ENCODE data around the gene KIF12. TPM values are rescaled to one million over a fixed set of nuclear protein-coding genes. Genes with fewer than 3 reads are reported as not detected.

Gene KIF12
- total and polyA plus RNA-seq, 2 of the 8 experiments (the other 6 are each of a cell fraction or from before 2014, with no cell fraction given): 2.9 to 3.9 TPM

- H3K36me3 ChIP-seq (ENCODE audit: control insufficient read depth in 2 of 4, insufficient read depth in 4 of 4, low read length in 3 of 4): peaks cover 7 to 33% (median 14%) of the 10 kb centered on the region in 4 experiments; a peak in 7 of 8 replicates
- WGBS, 2 experiments (ENCODE audit: extremely low coverage in 1 of 2, insufficient coverage in 1 of 2, insufficient read length in 1 of 2, insufficient replicate concordance in 2 of 2, low coverage in 1 of 2, low lambda C conversion rate in 2 of 2, missing lambda C conversion rate in 1 of 2): 81% methylated on average over 6 of the region's 6 CpGs; no CpG with 5 or more reads in 1 of the 2 experiments
- no peak overlapping the region for H2BK15ac ChIP-seq (ENCODE audit: low read length)
- FAIRE-seq (no peak), DNase-seq (ENCODE audit: low read depth in 1 of 2, low spot score in 2 of 2) (no peak)
- H3K18ac ChIP-seq (ENCODE audit: extremely low read depth, low read length): no peak overlapping the region
- no peak overlapping the region for H2AK5ac ChIP-seq (ENCODE audit: low read depth, low read length)
- no peak overlapping the region for H3K56ac ChIP-seq (replicated peaks; ENCODE audit: insufficient read length, low read depth, low read length)
- H3K79me1 ChIP-seq (ENCODE audit: low read depth, low read length): no peaks in the 10 kb centered on the region
- H4K20me1 ChIP-seq (replicated peaks in 1 of 2; ENCODE audit: control insufficient read depth in 1 of 2, insufficient read depth in 2 of 2, low read length in 2 of 2): peaks cover 0 to 3% of the 10 kb centered on the region in 2 experiments
- no peak overlapping the region for H4K5ac ChIP-seq (ENCODE audit: insufficient read length, low read depth, low read length)
- no peak overlapping the region for H2BK12ac ChIP-seq (ENCODE audit: low read depth, low read length)
- no peaks in the 10 kb centered on the region for H3K23me2 ChIP-seq (ENCODE audit: low read depth, low read length)
- H3K4me2 ChIP-seq (ENCODE audit: insufficient read depth in 1 of 2, low read depth in 2 of 2, low read length in 2 of 2): no peak overlapping the region
- no peak overlapping the region for H3K23ac ChIP-seq (ENCODE audit: insufficient read length)
- no peaks in the 10 kb centered on the region for H3K79me2 ChIP-seq (ENCODE audit: control insufficient read depth in 1 of 2, insufficient read depth in 2 of 2, low read length in 2 of 2)
- H3K27me3 ChIP-seq (replicated peaks in 1 of 4; ENCODE audit: control insufficient read depth in 3 of 4, extremely low read depth in 1 of 4, insufficient read depth in 3 of 4, low read length in 3 of 4): no peaks in the 10 kb centered on the region
- no peak overlapping the region for H3K4me3 ChIP-seq (ENCODE audit: extremely low read depth in 1 of 4, insufficient read depth in 2 of 4, low read depth in 3 of 4, low read length in 4 of 4)
- no peak overlapping the region for H4K8ac ChIP-seq (ENCODE audit: extremely low read depth, insufficient read depth, low read length)
- no peak overlapping the region for H3K27ac ChIP-seq (ENCODE audit: low read depth, low read length)
- no peak overlapping the region for H2BK120ac ChIP-seq (replicated peaks; ENCODE audit: low read depth, low read length)
- H3K9ac ChIP-seq (replicated peaks in 1 of 4; ENCODE audit: extremely low read depth in 1 of 4, low read depth in 3 of 4, low read length in 3 of 4): no peak overlapping the region
- no peak overlapping the region for H4K91ac ChIP-seq (replicated peaks; ENCODE audit: insufficient read length, low read length)
- ChIA-PET POLR2A (ENCODE audit: partially characterized antibody) (interaction anchor here (1.0 kb wide), 1 partner anchor 10 kb away, joined by 3 read pairs; no protein-coding TSS in a partner anchor), CTCF (ENCODE audit: partially characterized antibody) (interaction anchor here (0.6 to 1.4 kb wide), 10 partner anchors 9 to 368 kb away, joined by 3 to 5 read pairs (median 4); no protein-coding TSS in a partner anchor)
- no peak overlapping the region for H2BK20ac ChIP-seq (ENCODE audit: low read length)
- no peak overlapping the region for H3K4ac ChIP-seq (replicated peaks; ENCODE audit: insufficient read length, low read depth, low read length)
- no peak overlapping the region for H2AFZ ChIP-seq (ENCODE audit: low read length)
- H2BK5ac ChIP-seq (ENCODE audit: low read depth, low read length): no peak overlapping the region
- H3K14ac ChIP-seq (ENCODE audit: insufficient read length): no peak overlapping the region
- no peaks in the 10 kb centered on the region for H3K4me1 ChIP-seq (replicated peaks in 1 of 4; ENCODE audit: control insufficient read depth in 3 of 4, insufficient read depth in 4 of 4, low read length in 3 of 4)
- no peaks in the 10 kb centered on the region for H3K9me3 ChIP-seq (ENCODE audit: insufficient read depth in 2 of 2, low read depth in 1 of 2, low read length in 1 of 2)
- no peak for TF ChIP-seq CHD2 (IDR thresholded peaks at IDR 0.05; ENCODE audit: low read length)
- TF ChIP-seq CBX5 (IDR thresholded peaks at IDR 0.05; ENCODE audit: low read depth, low read length): no peak
- TF ChIP-seq, protein P1, sequence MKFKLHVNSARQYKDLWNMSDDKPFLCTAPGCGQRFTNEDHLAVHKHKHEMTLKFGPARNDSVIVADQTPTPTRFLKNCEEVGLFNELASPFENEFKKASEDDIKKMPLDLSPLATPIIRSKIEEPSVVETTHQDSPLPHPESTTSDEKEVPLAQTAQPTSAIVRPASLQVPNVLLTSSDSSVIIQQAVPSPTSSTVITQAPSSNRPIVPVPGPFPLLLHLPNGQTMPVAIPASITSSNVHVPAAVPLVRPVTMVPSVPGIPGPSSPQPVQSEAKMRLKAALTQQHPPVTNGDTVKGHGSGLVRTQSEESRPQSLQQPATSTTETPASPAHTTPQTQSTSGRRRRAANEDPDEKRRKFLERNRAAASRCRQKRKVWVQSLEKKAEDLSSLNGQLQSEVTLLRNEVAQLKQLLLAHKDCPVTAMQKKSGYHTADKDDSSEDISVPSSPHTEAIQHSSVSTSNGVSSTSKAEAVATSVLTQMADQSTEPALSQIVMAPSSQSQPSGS (IDR thresholded peaks at IDR 0.05; ENCODE audit: low read length): no peak
- TF ChIP-seq HDAC2 (IDR thresholded peaks at IDR 0.05; ENCODE audit: borderline replicate concordance in 1 of 2, low read depth in 2 of 2, low read length in 2 of 2): no peak
- TF ChIP-seq, protein P2, sequence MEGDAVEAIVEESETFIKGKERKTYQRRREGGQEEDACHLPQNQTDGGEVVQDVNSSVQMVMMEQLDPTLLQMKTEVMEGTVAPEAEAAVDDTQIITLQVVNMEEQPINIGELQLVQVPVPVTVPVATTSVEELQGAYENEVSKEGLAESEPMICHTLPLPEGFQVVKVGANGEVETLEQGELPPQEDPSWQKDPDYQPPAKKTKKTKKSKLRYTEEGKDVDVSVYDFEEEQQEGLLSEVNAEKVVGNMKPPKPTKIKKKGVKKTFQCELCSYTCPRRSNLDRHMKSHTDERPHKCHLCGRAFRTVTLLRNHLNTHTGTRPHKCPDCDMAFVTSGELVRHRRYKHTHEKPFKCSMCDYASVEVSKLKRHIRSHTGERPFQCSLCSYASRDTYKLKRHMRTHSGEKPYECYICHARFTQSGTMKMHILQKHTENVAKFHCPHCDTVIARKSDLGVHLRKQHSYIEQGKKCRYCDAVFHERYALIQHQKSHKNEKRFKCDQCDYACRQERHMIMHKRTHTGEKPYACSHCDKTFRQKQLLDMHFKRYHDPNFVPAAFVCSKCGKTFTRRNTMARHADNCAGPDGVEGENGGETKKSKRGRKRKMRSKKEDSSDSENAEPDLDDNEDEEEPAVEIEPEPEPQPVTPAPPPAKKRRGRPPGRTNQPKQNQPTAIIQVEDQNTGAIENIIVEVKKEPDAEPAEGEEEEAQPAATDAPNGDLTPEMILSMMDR (IDR thresholded peaks at IDR 0.05; ENCODE audit: control extremely low read depth in 1 of 3, insufficient read depth in 1 of 3, low read depth in 1 of 3, low read length in 3 of 3): no peak
- TF ChIP-seq RXRA (IDR thresholded peaks at IDR 0.05; ENCODE audit: insufficient read depth, low read depth, low read length): no peak
- TF ChIP-seq SIN3A (conservative IDR thresholded peaks at IDR 0.05 in 1 of 2, IDR thresholded peaks at IDR 0.05 in 1 of 2; ENCODE audit: low read depth in 1 of 2, low read length in 2 of 2): no peak
- TF ChIP-seq RNF2 (IDR thresholded peaks at IDR 0.05; ENCODE audit: borderline replicate concordance, low read depth, low read length, missing control alignments, poor library complexity, severe bottlenecking): no peak
These were observed 48.4 kb downstream of the KIF12 start for GRCh38 chr9:114050646-114051045.

Measured in H1 (cell line).